Measurements from ENCODE around the gene AHCY.
"Not testable (repeated sequence)": the region's sequence is repeated elsewhere in the genome, so short reads cannot be mapped to it uniquely, and the experiment has no call there.

AHCY gene

GRCh38 chr20:34295284-34295683 is 7.9 kb downstream of the AHCY start:
- DNase-seq = no peak

- no peak for DNase-seq
These were observed 8.6 kb downstream of the AHCY start for GRCh38 chr20:34294563-34294962.

GRCh38 chr20:34293589-34293988 is 9.6 kb downstream of the AHCY start:
- DNase-seq = no peak

- no peak for DNase-seq
These were observed 10.0 kb downstream of the AHCY start for GRCh38 chr20:34293119-34293518.

- no peak for DNase-seq
These were observed 10.7 kb downstream of the AHCY start for GRCh38 chr20:34292496-34292895.

- DNase-seq = no peak
These were observed 12.7 kb downstream of the AHCY start for GRCh38 chr20:34290471-34290870.

GRCh38 chr20:34287500-34287899 is 15.7 kb downstream of the AHCY start:
- not testable (repeated sequence) for DNase-seq

- DNase-seq = no peak
These were observed 17.7 kb downstream of the AHCY start for GRCh38 chr20:34285450-34285849.

- no peak for DNase-seq
These were observed 19.3 kb downstream of the AHCY start for GRCh38 chr20:34283844-34284243.

- no peak for DNase-seq
These were observed 21.1 kb downstream of the AHCY start for GRCh38 chr20:34282041-34282440.

GRCh38 chr20:34281177-34281576 is 22.0 kb downstream of the AHCY start:
- DNase-seq = no peak

GRCh38 chr20:34274694-34275093 is 28.5 kb downstream of the AHCY start:
- no peak for DNase-seq

GRCh38 chr20:34271956-34272355 is 31.2 kb downstream of the AHCY start:
- no peak for DNase-seq

- no peak for DNase-seq
These were observed 33.0 kb downstream of the AHCY start for GRCh38 chr20:34269996-34270627.

- DNase-seq = no peak
These were observed 34.1 kb downstream of the AHCY start for GRCh38 chr20:34268851-34269636.

- DNase-seq = no peak
These were observed 35.0 kb downstream of the AHCY start for GRCh38 chr20:34268145-34268544.

- DNase-seq = no peak
These were observed 39.0 kb downstream of the AHCY start for GRCh38 chr20:34264141-34264540.

GRCh38 chr20:34263468-34263867 is 39.7 kb downstream of the AHCY start:
- DNase-seq = not testable (repeated sequence)

- peak; percentile 75 to 77 for DNase-seq
These were observed 40.5 kb downstream of the AHCY start for GRCh38 chr20:34262488-34263288.

- no peak for DNase-seq
These were observed 42.8 kb downstream of the AHCY start for GRCh38 chr20:34260208-34260942.

- no peak for DNase-seq
These were observed 46.5 kb downstream of the AHCY start for GRCh38 chr20:34256629-34257124.

GRCh38 chr20:34254979-34255378 is 48.2 kb downstream of the AHCY start:
- DNase-seq = no peak
